Endothelial cell of hepatic sinusoid (primary cell): Measurements from ENCODE around the gene UBXN10.

ENCODE experiments used
- in situ Hi-C: cut with HindIII; loops from 2 replicates; pipeline ENCODE4 v1.10.0; 2017; ENCODE audit warnings: low sequenced_read_pairs

UBXN10 gene

GRCh38 chr1:20151906-20152598 lies 33.8 kb upstream of the UBXN10 start:
- in situ Hi-C loops = loop anchor here (10.0 kb wide), 1 partner anchor 207 kb away; no protein-coding TSS in a partner anchor

GRCh38 chr1:20152599-20152930 lies 33.3 kb upstream of the UBXN10 start:
- in situ Hi-C loops = loop anchor here (10.0 kb wide), 1 partner anchor 208 kb away; no protein-coding TSS in a partner anchor

GRCh38 chr1:20153000-20153418 lies 32.9 kb upstream of the UBXN10 start:
- in situ Hi-C loops = loop anchor here (10.0 kb wide), 1 partner anchor 208 kb away; no protein-coding TSS in a partner anchor

GRCh38 chr1:20154301-20154831 lies 31.5 kb upstream of the UBXN10 start:
- in situ Hi-C loops = loop anchor here (10.0 kb wide), 1 partner anchor 210 kb away; no protein-coding TSS in a partner anchor

DNA sequence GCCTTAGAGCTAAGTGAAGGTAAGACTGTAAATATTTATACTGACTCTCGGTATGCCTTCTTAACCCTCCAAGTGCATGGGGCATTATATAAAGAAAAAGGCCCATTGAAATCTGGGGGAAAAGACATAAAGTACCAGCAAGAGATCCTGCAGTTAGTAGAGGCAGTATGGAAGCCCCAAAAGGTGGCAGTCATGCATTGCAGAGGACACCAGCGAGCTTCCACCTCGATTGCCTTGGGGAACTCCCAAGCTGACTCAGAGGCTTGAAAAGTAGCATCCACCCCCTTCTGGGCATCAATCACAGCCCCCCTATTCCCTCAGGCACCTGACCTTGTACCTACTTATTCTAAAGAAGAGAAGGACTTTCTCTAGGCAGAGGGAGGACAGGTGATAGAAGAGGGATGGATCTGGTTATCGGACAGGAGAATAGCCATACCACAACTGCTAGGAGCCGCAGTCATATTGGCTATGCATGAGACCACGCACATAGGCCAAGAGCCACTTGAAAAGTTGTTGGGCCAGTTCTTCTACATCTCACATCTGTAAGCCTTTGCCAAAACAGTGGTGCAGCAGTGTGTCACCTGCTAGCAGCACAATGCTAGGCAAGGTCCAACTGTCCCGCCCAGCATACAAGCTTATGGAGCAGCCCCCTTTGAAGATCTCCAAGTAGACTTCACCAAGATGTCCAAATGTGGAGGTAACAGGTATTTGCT lies 27.4 kb upstream of the UBXN10 start:
- in situ Hi-C loops = loop anchor here (10.0 kb wide), 1 partner anchor 214 kb away; no protein-coding TSS in a partner anchor

DNA sequence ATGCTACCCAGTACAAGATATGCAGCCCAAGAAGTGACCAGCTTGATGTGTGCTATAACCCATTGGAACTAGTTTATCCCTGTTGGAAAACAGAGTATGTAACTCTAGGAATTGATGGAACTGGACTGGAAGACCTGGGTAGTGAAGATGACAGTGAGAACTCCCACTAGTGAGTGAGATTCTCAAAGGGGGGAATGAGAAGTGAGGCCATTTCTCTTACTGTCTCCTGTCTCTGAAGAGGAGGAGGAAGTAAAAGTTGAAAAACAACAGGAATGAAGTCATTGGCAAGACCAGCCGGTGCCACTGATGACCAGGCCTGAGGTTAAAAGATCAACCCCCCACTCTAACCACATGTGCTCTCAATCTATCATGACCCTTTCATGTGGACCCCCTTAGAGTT lies 25.9 kb upstream of the UBXN10 start:
- in situ Hi-C loops = no loop called here

- in situ Hi-C loops = loop anchor here (5.0 kb wide), 1 partner anchor 52 kb away; no protein-coding TSS in a partner anchor
These were observed 21.1 kb upstream of the UBXN10 start for GRCh38 chr1:20164694-20165202.

GRCh38 chr1:20165522-20165951 lies 20.4 kb upstream of the UBXN10 start:
- in situ Hi-C loops = loop anchor here (5.0 kb wide), 1 partner anchor 53 kb away; no protein-coding TSS in a partner anchor

GRCh38 chr1:20166051-20166450 lies 19.8 kb upstream of the UBXN10 start:
- in situ Hi-C loops = loop anchor here (5.0 kb wide), 1 partner anchor 54 kb away; no protein-coding TSS in a partner anchor

GRCh38 chr1:20167126-20167525 lies 18.8 kb upstream of the UBXN10 start:
- in situ Hi-C loops = loop anchor here (5.0 kb wide), 1 partner anchor 55 kb away; no protein-coding TSS in a partner anchor

GRCh38 chr1:20168564-20169491 lies 17.1 kb upstream of the UBXN10 start:
- in situ Hi-C loops = loop anchor here (5.0 kb wide), 1 partner anchor 57 kb away; no protein-coding TSS in a partner anchor

GRCh38 chr1:20169932-20170331 lies 16.0 kb upstream of the UBXN10 start:
- in situ Hi-C loops = loop anchor here (5.0 kb wide), 2 partner anchors 58 to 78 kb away; no protein-coding TSS in a partner anchor

DNA sequence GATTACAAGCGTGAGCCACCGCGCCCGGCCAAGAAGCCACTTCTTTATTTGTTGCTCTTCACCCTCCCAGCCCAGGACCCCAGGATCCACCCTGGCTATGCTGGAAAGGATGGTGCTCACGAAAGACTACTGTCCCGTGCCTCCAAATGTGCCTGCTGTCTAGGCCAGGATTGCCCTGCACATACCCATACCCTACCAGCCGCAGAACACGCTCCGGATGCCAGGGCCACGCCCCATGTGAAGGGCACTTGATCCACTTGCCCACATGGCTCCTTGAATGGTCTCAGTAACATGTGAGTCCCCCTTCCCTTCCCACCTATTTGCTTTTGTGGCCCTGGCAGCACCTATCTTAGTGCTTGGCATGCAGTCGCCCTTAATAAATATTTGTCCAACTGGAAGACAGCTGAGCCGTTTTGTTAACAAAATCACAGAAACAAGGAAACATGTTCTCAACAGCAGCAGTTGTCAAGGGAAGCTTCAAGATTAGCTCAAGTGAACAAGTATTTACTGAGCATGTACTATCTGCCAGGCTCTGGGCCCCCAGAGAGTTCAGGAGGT lies 13.8 kb upstream of the UBXN10 start:
- in situ Hi-C loops = loop anchor here (5.0 kb wide), 1 partner anchor 80 kb away; no protein-coding TSS in a partner anchor

DNA sequence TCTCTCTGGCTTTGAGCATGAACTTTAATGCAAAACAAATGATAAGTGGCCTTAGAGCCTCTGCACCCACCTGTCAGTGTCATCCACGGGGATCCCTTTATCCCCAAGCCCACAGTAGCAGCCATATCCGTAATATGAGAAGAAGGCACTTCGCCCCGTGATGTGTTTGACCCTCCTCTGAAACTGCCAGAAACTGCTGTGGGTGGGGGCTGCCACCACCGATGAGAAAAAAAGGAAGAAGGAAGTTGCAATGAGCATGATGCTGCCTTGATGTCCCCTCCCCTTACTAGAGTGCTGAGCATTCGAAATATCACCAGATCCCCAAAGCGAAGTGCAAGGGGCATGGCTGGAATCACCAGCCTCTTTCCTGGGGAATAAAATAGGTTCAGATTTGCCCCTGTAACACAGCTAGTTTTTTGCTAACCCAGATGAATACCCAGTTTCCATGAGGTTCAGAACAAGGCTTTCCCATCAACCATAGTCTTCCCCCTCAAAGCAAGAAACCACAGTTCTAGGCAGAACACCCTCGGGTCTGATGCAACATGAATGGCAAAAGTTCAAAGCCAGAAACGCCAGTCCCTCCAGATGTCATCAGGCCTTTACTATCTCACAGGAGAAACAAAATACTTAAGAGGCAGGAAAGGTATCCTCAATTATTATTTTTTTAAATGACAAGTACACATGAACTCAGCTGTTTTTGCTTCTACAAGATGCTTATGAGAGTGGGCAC lies 10.8 kb upstream of the UBXN10 start:
- in situ Hi-C loops = loop anchor here (5.0 kb wide), 1 partner anchor 83 kb away; no protein-coding TSS in a partner anchor

DNA sequence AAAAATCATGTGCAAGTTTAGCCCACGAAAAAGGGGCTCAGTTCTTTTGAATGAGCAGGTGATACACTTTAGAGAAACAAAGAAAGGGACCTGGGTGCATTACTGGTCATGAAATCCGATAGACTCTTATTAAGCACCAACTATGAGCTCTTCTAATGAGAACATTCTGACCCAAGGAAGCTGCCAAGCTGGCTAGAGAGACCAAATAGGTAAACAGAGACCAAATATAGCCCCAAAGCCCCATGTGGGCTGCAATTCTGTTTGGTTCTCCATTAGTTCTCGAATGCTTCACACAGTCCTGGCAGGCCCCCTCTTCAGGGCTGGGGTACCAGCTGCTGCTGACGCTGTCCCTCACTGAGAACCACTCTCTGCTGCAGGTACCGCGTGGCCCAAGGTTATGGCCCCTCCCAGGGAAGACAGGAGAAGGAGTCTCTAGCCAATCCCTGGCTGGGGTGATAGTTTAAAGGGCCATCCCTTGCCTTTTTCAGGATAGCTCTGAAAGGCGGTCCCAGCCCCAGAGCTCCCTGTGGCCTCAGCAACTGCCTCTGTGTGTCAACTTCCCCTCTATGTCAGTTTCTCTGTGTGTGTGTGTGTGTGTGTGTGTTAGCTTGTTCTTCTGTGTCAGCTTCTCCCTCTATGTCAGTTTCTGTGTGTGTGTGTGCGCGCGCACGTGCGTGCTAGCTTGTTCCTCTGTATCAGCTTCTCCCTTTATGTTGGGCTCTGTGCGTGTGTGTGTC lies 7.1 kb upstream of the UBXN10 start:
- in situ Hi-C loops = no loop called here

GRCh38 chr1:20179371-20180128 lies 6.3 kb upstream of the UBXN10 start:
- in situ Hi-C loops = no loop called here

DNA sequence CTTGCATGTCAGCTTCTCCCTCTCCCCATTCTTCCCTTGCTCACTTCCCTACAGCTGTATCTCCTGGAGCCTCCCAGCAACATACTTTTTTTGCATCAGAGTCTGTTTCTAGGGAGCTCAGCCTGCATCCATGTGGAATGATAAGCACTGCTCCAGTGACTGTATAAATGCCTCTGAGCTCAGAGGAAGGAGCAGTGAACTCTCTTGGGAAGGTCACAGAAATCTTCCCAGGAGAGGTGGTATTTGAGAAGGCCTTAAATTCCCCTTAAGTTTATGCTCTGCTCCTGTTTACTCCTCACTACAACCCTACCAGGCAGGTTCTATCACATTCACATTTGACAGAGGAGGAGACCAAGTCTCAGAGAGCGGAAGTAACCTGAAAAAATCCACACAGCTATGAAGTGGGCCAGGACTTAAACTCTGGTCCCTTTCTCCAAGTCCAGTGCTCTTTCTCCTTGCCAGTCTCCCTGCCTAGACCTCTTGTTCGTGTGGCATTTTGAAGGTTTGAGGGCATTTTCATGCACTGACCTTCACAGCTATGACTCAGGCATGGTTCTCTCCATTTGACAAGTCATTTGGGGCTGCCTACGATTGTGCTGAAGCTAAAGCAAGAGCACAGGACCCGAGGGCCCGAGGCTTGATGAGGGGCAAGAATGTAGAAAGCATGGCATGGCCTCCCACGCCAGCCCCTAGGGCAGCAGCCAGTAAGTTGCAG lies 5.6 kb upstream of the UBXN10 start:
- in situ Hi-C loops = no loop called here
